Tongue (tissue), 2 donors: ENCODE data around the gene CNPY1. TPM values are rescaled to one million over a fixed set of nuclear protein-coding genes. Genes with fewer than 3 reads are reported as not detected.

Experiments
- DNase-seq: peaks from one replicate; pipeline ENCODE4 v3.0.0-alpha.2; 2015
- total RNA-seq: library from RNA; depleted of rRNA; stranded (reverse); fragments of >200 nt; gene quantifications from one replicate; pipeline ENCODE4 v1.2.3, GENCODE V29; 2014

CNPY1 gene
- total RNA-seq, 1 donor from 2014 or later: not detected

DNA sequence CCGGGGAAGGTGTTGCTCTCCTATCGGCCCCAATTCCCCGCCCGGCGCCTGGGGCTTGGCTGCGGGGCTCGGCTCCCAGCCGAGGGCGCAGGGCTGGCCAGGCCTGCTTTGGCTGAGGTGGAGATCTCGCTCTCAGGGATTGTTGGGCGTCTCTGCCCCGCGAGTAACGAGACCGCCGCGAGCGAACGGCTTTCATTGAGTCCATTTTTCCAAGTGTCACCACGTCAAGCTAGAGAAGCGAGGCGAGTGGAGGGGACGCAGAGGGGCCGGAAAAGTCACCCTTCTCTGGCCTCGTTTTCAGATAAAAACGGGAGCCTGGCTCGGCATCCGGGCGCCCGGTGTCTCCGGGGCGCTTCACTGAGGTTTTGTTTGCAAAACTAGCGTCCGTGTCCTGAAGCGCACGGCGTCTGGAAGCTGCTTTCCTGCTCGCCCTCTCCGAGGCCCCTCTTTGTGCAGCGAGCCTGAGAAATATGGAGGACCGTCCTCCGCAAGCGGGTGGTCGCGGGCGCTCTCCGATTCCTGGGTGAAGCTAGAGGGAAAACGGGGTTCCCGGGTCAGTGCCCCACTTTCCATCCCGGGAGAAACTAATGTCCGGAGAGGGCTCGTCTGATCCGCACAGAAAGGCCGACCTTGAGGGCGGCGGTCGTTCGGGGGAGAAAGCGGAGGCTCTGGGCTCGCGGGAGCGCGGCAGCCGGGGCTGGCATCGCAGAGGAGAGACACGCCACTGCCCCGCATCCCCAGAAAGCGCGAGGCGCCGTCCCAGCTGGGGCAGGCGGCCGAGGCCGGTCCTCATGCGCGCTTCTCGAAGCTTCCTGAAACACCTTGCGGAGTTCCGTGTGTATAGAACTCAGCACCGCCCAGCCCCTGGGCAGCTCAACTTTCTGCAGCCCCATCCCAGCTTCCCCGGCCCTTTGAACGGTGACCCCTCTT lies 91.9 kb downstream of the CNPY1 start:
- DNase-seq: peak; percentile 50

DNA sequence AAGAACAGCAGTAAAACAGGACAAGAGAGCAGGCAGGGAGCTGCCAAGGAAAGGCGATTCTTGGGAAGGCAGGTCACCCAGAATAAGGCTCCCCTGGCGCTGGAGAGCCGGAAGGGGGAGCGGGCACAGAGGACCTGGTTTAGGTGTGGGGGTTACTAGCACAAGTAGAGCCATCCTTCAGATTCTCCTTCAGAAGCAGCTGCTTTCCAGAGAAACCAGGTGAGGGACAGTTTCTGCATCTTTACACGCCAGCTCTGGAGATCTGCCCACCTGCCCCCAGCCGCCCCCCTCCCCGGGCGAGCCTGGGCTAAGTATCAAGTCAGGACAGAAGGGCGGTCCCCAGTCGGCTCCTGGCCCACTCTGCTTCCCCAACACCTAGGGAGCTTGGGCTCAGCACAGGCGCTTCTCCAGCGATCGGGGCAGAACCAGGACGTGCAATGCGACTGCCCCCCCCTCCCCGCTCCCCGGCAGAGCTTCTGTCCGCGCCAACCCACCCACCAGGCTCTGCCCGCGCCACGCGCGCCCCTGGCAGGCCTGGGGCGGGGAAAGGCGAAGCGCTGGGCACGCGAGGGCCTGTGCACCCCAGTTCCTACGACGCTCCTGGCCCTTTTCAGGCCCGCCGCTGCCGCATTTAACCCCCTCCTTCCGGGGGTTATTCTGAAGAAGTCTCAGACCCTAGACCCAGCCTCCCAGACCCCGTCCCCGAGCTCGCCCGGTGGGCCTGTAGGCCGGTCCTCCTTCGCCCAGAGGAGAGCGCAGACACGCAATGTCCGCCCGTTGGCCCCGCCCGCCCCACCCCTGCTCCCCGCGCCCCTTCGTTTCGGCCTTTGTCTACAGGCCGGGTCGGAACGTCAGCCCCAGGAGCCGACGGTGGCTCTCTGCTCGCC lies 92.8 kb downstream of the CNPY1 start:
- DNase-seq: no peak

DNA sequence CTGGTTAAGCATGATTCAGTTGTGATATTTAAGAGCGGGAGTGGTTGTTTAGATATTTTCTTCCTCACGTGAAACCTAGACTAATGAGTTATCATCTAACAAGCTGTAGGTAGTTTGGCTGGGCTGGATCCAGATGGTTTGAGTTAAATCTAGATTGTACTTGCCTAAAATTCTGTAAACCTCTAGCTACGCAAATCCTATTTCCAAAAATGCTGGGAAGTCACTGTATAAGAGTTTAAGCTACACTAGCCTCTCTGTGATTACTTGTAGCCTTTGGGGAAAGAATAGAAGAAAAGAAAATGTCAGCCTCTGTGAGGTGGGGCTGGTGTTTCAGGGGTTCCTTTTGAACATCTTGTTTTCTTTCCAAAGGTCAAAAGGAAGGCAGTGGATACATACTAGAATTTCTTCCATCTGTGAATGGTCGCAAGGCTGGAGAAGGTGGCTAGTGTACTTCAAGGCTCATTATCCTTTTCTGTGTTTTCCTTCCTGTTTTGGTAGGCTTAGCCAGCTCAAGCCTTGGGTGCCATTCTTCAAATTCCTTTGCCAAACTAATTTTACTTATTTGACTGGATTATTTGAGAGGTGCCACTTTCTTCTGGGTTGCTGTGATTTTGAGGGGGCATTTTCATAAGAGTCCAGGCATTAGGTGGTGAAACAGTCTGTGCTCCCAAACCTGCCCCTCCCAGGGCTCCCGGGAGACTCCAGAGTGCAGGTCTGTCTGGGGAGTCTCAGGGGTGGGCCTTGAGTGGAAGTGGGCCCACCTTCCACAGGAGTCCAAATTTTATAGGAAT lies 93.7 kb downstream of the CNPY1 start:
- no peak for DNase-seq

DNA sequence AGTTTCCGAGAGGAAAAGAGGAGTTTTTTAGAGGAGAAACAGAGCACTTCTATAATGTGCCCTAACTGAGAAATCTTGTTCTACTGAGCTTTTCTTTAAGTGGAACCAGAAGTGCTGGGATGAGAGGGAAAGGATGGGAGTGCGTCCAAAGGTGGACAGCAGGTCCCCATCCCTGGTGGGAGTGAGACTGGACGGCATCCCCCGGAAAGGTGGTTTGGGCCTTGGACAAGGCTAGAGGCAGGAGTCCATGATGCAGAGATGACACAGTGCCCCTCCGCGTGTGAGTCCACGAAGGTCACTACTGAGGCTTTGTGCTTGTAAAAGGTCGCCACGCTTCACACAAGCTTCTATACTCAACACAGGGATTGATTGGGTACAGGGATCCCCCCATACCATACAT lies 94.5 kb downstream of the CNPY1 start:
- no peak for DNase-seq

Other genes starting within 250 kb of the CNPY1 start
- 52.3 TPM for gene INSIG1, start 248.7 kb downstream of the CNPY1 start, total RNA-seq
- gene EN2, start 88.4 kb downstream of the CNPY1 start, total RNA-seq: not detected
- gene RBM33, start 98.1 kb upstream of the CNPY1 start, total RNA-seq: 50.0 TPM